WTC11 (cell line): ENCODE measurements around the gene ATG7. TPM values are rescaled to one million over a fixed set of nuclear protein-coding genes. Genes with fewer than 3 reads are reported as not detected.

Experiments
- ATAC-seq: fragments of 200-7000 bp; cut with Tn5 transposase; 2 replicates; pipeline ENCODE4 v1.10.0; 2021; ENCODE audit warnings: mild to moderate bottlenecking, moderate library complexity
- CTCF ChIA-PET: fragments of 300-600 bp; sonication (Branson Sonifier 250); formaldehyde crosslinking; loops from one replicate; lab custom pipeline; 2021; ENCODE audit warnings: antibody characterized with exemption; lab: Charles Lee
- POLR2A ChIA-PET: fragments of 350-600 bp; sonication (Branson Sonifier 250); formaldehyde crosslinking; loops from one replicate; lab custom pipeline; 2021; ENCODE audit warnings: antibody characterized with exemption; lab: Charles Lee
- DNase-seq: peaks from one replicate; pipeline ENCODE4 v3.0.0; 2021; ENCODE audit warnings: low spot score
- H3K27ac Mint-ChIP-seq: 2 replicates; pipeline ENCODE4 v1.8.0; 2021; ENCODE audit warnings: mixed read lengths
- H3K27me3 Mint-ChIP-seq: 2 replicates; pipeline ENCODE4 v1.8.0; 2021; ENCODE audit warnings: low read depth, mild to moderate bottlenecking, moderate library complexity, mixed read lengths
- H3K36me3 Mint-ChIP-seq: 2 replicates; pipeline ENCODE4 v1.8.0; 2021; ENCODE audit warnings: mixed read lengths
- H3K4me1 Mint-ChIP-seq: 2 replicates; pipeline ENCODE4 v1.8.0; 2022; ENCODE audit warnings: mixed read lengths
- H3K4me3 Mint-ChIP-seq: 2 replicates; pipeline ENCODE4 v1.8.0; 2021; ENCODE audit warnings: mild to moderate bottlenecking, moderate library complexity, mixed read lengths
- H3K9me3 Mint-ChIP-seq: 2 replicates; pipeline ENCODE4 v1.8.0; 2021; ENCODE audit warnings: mixed read lengths
- ELF4 ChIP-seq: sonication (generic); formaldehyde crosslinking; IDR thresholded peaks from 2 replicates; pipeline ENCODE4 v1.8.1; 2022; ENCODE audit warnings: low read depth, mild to moderate bottlenecking, moderate library complexity, missing genetic modification reagents
- ETV6 ChIP-seq: sonication (generic); formaldehyde crosslinking; IDR thresholded peaks from 2 replicates; pipeline ENCODE4 v1.8.1; 2022; ENCODE audit warnings: mild to moderate bottlenecking, missing genetic modification reagents
- FOXJ3 ChIP-seq: sonication (generic); formaldehyde crosslinking; IDR thresholded peaks from 2 replicates; pipeline ENCODE4 v1.9.0; 2021; ENCODE audit warnings: missing genetic modification reagents, mild to moderate bottlenecking, borderline replicate concordance
- GTF2I ChIP-seq: fragments of 250-450 bp; sonication (Bioruptor Pico); conservative IDR thresholded peaks from 2 replicates; pipeline ENCODE4 v1.4.0; 2021; ENCODE audit warnings: mild to moderate bottlenecking
- HMGA2 ChIP-seq: fragments of 250-450 bp; sonication (Bioruptor Pico); IDR thresholded peaks from 2 replicates; pipeline ENCODE4 v1.4.0; 2021; ENCODE audit warnings: mild to moderate bottlenecking, moderate library complexity
- JAZF1 ChIP-seq: fragments of 250-450 bp; sonication (Bioruptor Pico); IDR thresholded peaks from 2 replicates; pipeline ENCODE4 v1.9.0; 2021; ENCODE audit warnings: moderate library complexity, mild to moderate bottlenecking, inconsistent platforms
- JUN ChIP-seq: sonication (generic); formaldehyde crosslinking; IDR thresholded peaks from 2 replicates; pipeline ENCODE4 v1.8.0; 2023; ENCODE audit warnings: mild to moderate bottlenecking, missing genetic modification reagents
- NR1H2 ChIP-seq: sonication (generic); formaldehyde crosslinking; IDR thresholded peaks from 2 replicates; pipeline ENCODE4 v1.9.0; 2021; ENCODE audit warnings: mild to moderate bottlenecking, moderate library complexity, missing genetic modification reagents
- NR2C2 ChIP-seq: sonication (generic); formaldehyde crosslinking; IDR thresholded peaks from 2 replicates; pipeline ENCODE4 v1.8.0; 2022; ENCODE audit warnings: mild to moderate bottlenecking, missing genetic modification reagents
- RELA ChIP-seq: sonication (generic); formaldehyde crosslinking; IDR thresholded peaks from 2 replicates; pipeline ENCODE4 v1.8.1; 2022; ENCODE audit warnings: missing genetic modification reagents, mild to moderate bottlenecking, borderline replicate concordance
- SMAD4 ChIP-seq: sonication (generic); formaldehyde crosslinking; IDR thresholded peaks from 2 replicates; pipeline ENCODE4 v1.8.0; 2022; ENCODE audit warnings: mild to moderate bottlenecking, missing genetic modification reagents
- SP1 ChIP-seq: sonication (generic); formaldehyde crosslinking; conservative IDR thresholded peaks from 2 replicates; pipeline ENCODE4 v1.8.1; 2022; ENCODE audit warnings: missing genetic modification reagents
- ZBTB21 ChIP-seq: sonication (generic); formaldehyde crosslinking; IDR thresholded peaks from 2 replicates; pipeline ENCODE4 v1.8.1; 2023; ENCODE audit warnings: mild to moderate bottlenecking, missing genetic modification reagents, borderline replicate concordance
- ZNF219 ChIP-seq: sonication (generic); formaldehyde crosslinking; IDR thresholded peaks from 2 replicates; pipeline ENCODE4 v1.8.0; 2023; ENCODE audit warnings: missing genetic modification reagents, mild to moderate bottlenecking, borderline replicate concordance
- ZNF423 ChIP-seq: fragments of 250-450 bp; sonication (Bioruptor Pico); IDR thresholded peaks from 2 replicates; pipeline ENCODE4 v2.1.2; 2022; ENCODE audit warnings: mild to moderate bottlenecking, moderate library complexity
- total RNA-seq: library from RNA; stranded (reverse); gene quantifications from 3 replicates; pipeline ENCODE4 v1.2.3, GENCODE V29; 2021
- TF ChIP-seq, protein P1 (sequence below): fragments of 250-450 bp; sonication (Bioruptor Pico); IDR thresholded peaks from 2 replicates; pipeline ENCODE4 v1.9.0; 2021; ENCODE audit warnings: mild to moderate bottlenecking
- TF ChIP-seq, protein P2 (sequence below): sonication (generic); formaldehyde crosslinking; IDR thresholded peaks from 2 replicates; pipeline ENCODE4 v1.8.1; 2023; ENCODE audit warnings: mild to moderate bottlenecking, missing genetic modification reagents, borderline replicate concordance
- TF ChIP-seq, protein P3 (sequence below): sonication (generic); formaldehyde crosslinking; IDR thresholded peaks from 2 replicates; pipeline ENCODE4 v1.8.1; 2022; ENCODE audit warnings: low read depth, missing genetic modification reagents, borderline replicate concordance
- TF ChIP-seq, protein P4 (sequence below): sonication (generic); formaldehyde crosslinking; IDR thresholded peaks from 2 replicates; pipeline ENCODE4 v1.8.0; 2023; ENCODE audit warnings: mild to moderate bottlenecking, missing genetic modification reagents
- TF ChIP-seq, protein P5 (sequence below): sonication (generic); formaldehyde crosslinking; IDR thresholded peaks from 2 replicates; pipeline ENCODE4 v1.8.1; 2023; ENCODE audit warnings: mild to moderate bottlenecking, missing genetic modification reagents

The ATG7 gene
- total RNA-seq, 1 experiment from 2014 or later = 17.5 TPM

DNA sequence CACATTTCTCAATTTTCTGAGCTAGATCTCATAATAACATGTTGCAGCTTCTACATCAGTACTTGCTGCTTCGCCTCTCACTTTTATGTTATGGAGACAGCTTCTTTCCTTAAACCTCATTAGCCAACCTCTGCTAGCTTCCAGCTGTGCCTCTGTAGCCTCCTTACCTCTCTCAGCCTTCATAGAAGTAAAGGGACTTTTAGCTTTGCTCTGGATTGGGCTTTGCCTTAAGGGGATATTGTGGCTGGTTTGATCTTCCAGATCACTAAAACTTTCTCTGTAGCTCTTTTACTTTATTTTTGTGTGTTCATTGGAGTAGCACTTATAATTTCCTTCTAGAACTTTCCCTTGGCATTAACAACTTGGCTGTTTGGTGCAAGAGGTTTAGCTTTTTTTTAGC lies 150.1 kb downstream of the ATG7 start (continued):
- TF ChIP-seq, protein P1, sequence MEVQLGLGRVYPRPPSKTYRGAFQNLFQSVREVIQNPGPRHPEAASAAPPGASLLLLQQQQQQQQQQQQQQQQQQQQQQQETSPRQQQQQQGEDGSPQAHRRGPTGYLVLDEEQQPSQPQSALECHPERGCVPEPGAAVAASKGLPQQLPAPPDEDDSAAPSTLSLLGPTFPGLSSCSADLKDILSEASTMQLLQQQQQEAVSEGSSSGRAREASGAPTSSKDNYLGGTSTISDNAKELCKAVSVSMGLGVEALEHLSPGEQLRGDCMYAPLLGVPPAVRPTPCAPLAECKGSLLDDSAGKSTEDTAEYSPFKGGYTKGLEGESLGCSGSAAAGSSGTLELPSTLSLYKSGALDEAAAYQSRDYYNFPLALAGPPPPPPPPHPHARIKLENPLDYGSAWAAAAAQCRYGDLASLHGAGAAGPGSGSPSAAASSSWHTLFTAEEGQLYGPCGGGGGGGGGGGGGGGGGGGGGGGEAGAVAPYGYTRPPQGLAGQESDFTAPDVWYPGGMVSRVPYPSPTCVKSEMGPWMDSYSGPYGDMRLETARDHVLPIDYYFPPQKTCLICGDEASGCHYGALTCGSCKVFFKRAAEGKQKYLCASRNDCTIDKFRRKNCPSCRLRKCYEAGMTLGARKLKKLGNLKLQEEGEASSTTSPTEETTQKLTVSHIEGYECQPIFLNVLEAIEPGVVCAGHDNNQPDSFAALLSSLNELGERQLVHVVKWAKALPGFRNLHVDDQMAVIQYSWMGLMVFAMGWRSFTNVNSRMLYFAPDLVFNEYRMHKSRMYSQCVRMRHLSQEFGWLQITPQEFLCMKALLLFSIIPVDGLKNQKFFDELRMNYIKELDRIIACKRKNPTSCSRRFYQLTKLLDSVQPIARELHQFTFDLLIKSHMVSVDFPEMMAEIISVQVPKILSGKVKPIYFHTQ (CRISPR knock-in tag) = no peak
- TF ChIP-seq SMAD4 (CRISPR knock-in tag) (no peak), SP1 (CRISPR knock-in tag) (no peak)
- TF ChIP-seq, protein P2, sequence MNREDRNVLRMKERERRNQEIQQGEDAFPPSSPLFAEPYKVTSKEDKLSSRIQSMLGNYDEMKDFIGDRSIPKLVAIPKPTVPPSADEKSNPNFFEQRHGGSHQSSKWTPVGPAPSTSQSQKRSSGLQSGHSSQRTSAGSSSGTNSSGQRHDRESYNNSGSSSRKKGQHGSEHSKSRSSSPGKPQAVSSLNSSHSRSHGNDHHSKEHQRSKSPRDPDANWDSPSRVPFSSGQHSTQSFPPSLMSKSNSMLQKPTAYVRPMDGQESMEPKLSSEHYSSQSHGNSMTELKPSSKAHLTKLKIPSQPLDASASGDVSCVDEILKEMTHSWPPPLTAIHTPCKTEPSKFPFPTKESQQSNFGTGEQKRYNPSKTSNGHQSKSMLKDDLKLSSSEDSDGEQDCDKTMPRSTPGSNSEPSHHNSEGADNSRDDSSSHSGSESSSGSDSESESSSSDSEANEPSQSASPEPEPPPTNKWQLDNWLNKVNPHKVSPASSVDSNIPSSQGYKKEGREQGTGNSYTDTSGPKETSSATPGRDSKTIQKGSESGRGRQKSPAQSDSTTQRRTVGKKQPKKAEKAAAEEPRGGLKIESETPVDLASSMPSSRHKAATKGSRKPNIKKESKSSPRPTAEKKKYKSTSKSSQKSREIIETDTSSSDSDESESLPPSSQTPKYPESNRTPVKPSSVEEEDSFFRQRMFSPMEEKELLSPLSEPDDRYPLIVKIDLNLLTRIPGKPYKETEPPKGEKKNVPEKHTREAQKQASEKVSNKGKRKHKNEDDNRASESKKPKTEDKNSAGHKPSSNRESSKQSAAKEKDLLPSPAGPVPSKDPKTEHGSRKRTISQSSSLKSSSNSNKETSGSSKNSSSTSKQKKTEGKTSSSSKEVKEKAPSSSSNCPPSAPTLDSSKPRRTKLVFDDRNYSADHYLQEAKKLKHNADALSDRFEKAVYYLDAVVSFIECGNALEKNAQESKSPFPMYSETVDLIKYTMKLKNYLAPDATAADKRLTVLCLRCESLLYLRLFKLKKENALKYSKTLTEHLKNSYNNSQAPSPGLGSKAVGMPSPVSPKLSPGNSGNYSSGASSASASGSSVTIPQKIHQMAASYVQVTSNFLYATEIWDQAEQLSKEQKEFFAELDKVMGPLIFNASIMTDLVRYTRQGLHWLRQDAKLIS (CRISPR knock-in tag) = no peak

DNA sequence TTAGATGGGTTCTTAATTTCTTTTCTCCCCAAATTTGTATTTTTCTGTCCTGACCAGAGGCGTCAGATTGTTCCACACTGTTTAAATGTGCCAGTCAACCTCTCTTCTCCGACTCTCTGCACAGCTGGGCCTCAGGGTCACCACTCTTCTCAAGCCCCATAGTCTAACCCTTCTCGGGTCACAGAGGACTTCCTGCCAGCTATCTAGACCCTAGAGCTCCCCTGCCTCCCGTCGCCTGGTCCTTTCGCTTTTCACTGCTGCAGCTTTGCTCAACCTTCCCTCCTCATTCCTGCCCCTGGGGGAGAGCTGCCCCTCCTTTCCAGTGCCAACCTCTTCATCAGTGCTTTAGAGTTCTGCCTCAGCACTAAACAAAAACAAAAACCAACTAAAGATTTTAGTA lies 151.7 kb downstream of the ATG7 start:
- DNase-seq (no peak), ATAC-seq (peak; percentile 38)
- no peaks in the 10 kb centered on the region for H3K27me3 Mint-ChIP-seq
- CTCF ChIA-PET = no interaction called here
- H3K36me3 Mint-ChIP-seq = no peaks in the 10 kb centered on the region; the same call in 1 of the 2 replicates
- H3K9me3 Mint-ChIP-seq = no peaks in the 10 kb centered on the region
- 0 out of 2 replicates have a peak overlapping the region, but pooled peaks have one; percentile 5 for H3K27ac Mint-ChIP-seq
- POLR2A ChIA-PET = no interaction called here
- TF ChIP-seq RELA (CRISPR knock-in tag) = no peak
- H3K4me3 Mint-ChIP-seq = no peak overlapping the region
- H3K4me1 Mint-ChIP-seq = peaks cover 5% of the 10 kb centered on the region

DNA sequence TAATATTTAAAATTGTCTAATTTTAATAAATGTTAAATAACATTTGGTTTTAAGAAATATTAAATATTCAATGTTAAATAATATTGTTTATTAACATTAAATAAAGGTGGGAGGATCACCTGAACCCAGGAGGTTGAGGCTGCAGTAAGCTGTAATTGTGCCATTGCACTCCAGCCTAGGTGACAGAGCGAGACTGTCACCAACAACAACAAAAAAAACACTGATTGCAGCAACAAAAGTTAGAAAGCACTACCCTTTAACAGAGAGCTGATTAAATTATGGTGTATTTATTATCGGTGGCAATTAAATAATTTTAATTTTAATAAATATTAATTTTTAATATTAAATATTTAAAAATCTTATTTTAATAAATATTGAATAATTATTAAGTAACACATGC lies 152.1 kb downstream of the ATG7 start:
- no peak for TF ChIP-seq ZNF219 (CRISPR knock-in tag)
- peak; percentile 97 for TF ChIP-seq HMGA2 (CRISPR knock-in tag)
- no peak for TF ChIP-seq ELF4
- TF ChIP-seq JUN = no peak
- no peak for TF ChIP-seq FOXJ3
- ATAC-seq (no peak), DNase-seq (no peak)
- no peak overlapping the region for H3K4me3 Mint-ChIP-seq
- POLR2A ChIA-PET = no interaction called here
- H3K4me1 Mint-ChIP-seq = peaks cover 5% of the 10 kb centered on the region
- no peaks in the 10 kb centered on the region for H3K27me3 Mint-ChIP-seq
- no peaks in the 10 kb centered on the region; the same call in 1 of the 2 replicates for H3K36me3 Mint-ChIP-seq
- H3K27ac Mint-ChIP-seq = no peak overlapping the region
- H3K9me3 Mint-ChIP-seq = no peaks in the 10 kb centered on the region
- CTCF ChIA-PET = no interaction called here

DNA sequence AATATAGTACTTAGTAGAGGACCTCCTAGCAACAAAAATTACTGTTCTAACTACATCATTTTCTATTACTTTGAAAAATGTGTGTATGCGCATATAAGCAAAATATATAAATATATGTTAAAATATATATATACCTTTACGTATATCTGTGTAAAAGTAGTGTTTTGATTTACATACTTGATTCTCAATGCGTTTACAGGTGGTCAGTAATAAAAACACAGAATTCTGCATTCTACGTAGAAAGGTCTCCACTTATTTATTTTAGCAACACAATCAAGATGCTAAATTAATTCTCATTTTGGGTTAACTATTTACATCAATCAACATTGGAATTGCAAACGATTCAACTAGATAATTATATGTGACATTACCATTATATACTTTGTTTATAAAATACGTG lies 158.0 kb downstream of the ATG7 start:
- DNase-seq = no peak
- Mint-ChIP-seq H3K4me3 (no peak overlapping the region), H3K9me3 (no peaks in the 10 kb centered on the region), H3K4me1 (no peaks in the 10 kb centered on the region), H3K27ac (no peak overlapping the region), H3K27me3 (no peaks in the 10 kb centered on the region), H3K36me3 (no peaks in the 10 kb centered on the region; the same call in 1 of the 2 replicates)
- ChIA-PET CTCF (no interaction called here), POLR2A (no interaction called here)
- ATAC-seq = no peak
- no peak for TF ChIP-seq SP1 (CRISPR knock-in tag)
- no peak for TF ChIP-seq ELF4
- no peak for TF ChIP-seq GTF2I (CRISPR knock-in tag)
- no peak for TF ChIP-seq ETV6 (CRISPR knock-in tag)
- TF ChIP-seq SMAD4 (CRISPR knock-in tag) = no peak
- TF ChIP-seq NR1H2 (CRISPR knock-in tag) = no peak
- no peak for TF ChIP-seq ZNF423 (CRISPR knock-in tag)
- TF ChIP-seq JAZF1 (CRISPR knock-in tag) = no peak
- TF ChIP-seq, protein P3, sequence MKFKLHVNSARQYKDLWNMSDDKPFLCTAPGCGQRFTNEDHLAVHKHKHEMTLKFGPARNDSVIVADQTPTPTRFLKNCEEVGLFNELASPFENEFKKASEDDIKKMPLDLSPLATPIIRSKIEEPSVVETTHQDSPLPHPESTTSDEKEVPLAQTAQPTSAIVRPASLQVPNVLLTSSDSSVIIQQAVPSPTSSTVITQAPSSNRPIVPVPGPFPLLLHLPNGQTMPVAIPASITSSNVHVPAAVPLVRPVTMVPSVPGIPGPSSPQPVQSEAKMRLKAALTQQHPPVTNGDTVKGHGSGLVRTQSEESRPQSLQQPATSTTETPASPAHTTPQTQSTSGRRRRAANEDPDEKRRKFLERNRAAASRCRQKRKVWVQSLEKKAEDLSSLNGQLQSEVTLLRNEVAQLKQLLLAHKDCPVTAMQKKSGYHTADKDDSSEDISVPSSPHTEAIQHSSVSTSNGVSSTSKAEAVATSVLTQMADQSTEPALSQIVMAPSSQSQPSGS (CRISPR knock-in tag) = no peak
- no peak for TF ChIP-seq NR2C2 (CRISPR knock-in tag)
- TF ChIP-seq, protein P4, sequence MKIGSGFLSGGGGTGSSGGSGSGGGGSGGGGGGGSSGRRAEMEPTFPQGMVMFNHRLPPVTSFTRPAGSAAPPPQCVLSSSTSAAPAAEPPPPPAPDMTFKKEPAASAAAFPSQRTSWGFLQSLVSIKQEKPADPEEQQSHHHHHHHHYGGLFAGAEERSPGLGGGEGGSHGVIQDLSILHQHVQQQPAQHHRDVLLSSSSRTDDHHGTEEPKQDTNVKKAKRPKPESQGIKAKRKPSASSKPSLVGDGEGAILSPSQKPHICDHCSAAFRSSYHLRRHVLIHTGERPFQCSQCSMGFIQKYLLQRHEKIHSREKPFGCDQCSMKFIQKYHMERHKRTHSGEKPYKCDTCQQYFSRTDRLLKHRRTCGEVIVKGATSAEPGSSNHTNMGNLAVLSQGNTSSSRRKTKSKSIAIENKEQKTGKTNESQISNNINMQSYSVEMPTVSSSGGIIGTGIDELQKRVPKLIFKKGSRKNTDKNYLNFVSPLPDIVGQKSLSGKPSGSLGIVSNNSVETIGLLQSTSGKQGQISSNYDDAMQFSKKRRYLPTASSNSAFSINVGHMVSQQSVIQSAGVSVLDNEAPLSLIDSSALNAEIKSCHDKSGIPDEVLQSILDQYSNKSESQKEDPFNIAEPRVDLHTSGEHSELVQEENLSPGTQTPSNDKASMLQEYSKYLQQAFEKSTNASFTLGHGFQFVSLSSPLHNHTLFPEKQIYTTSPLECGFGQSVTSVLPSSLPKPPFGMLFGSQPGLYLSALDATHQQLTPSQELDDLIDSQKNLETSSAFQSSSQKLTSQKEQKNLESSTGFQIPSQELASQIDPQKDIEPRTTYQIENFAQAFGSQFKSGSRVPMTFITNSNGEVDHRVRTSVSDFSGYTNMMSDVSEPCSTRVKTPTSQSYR = no peak
- TF ChIP-seq ZBTB21 = no peak
- TF ChIP-seq, protein P5, sequence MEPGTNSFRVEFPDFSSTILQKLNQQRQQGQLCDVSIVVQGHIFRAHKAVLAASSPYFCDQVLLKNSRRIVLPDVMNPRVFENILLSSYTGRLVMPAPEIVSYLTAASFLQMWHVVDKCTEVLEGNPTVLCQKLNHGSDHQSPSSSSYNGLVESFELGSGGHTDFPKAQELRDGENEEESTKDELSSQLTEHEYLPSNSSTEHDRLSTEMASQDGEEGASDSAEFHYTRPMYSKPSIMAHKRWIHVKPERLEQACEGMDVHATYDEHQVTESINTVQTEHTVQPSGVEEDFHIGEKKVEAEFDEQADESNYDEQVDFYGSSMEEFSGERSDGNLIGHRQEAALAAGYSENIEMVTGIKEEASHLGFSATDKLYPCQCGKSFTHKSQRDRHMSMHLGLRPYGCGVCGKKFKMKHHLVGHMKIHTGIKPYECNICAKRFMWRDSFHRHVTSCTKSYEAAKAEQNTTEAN (CRISPR knock-in tag) = no peak
